ENCODE measurements around the gene PLA2G2A. TPM values are rescaled to one million over a fixed set of nuclear protein-coding genes. Genes with fewer than 3 reads are reported as not detected.
"Not testable (repeated sequence)": the region's sequence is repeated elsewhere in the genome, so short reads cannot be mapped to it uniquely, and the experiment has no call there.

The PLA2G2A gene
- total RNA-seq, 1 donor: not detected

GRCh38 chr1:19936061-19936750, 43.2 kb downstream of the PLA2G2A start:
- TF ChIP-seq CTCF (IDR thresholded peaks at IDR 0.05; ENCODE audit: insufficient read depth, low read depth, low read length): no peak
- DNase-seq (ENCODE audit: low read depth): no peak
- H3K4me3 ChIP-seq (ENCODE audit: low read depth, low read length): no peak overlapping the region

GRCh38 chr1:19934336-19934735, 45.1 kb downstream of the PLA2G2A start:
- TF ChIP-seq CTCF (IDR thresholded peaks at IDR 0.05; ENCODE audit: insufficient read depth, low read depth, low read length): no peak
- no peak overlapping the region for H3K4me3 ChIP-seq (ENCODE audit: low read depth, low read length)
- DNase-seq (ENCODE audit: low read depth): no peak

- no peak for TF ChIP-seq CTCF (IDR thresholded peaks at IDR 0.05; ENCODE audit: insufficient read depth, low read depth, low read length)
- no peak for DNase-seq (ENCODE audit: low read depth)
- no peak overlapping the region for H3K4me3 ChIP-seq (ENCODE audit: low read depth, low read length)
Measured at GRCh38 chr1:19932866-19933265, 46.6 kb downstream of the PLA2G2A start.

- DNase-seq (ENCODE audit: low read depth); H3K4me3 ChIP-seq (ENCODE audit: low read depth, low read length): not testable (repeated sequence)
Measured at GRCh38 chr1:19927130-19927421, 52.3 kb downstream of the PLA2G2A start.

GRCh38 chr1:19926296-19927129, 52.9 kb downstream of the PLA2G2A start:
- TF ChIP-seq CTCF (IDR thresholded peaks at IDR 0.05; ENCODE audit: insufficient read depth, low read depth, low read length): no peak
- H3K4me3 ChIP-seq (ENCODE audit: low read depth, low read length): no peak overlapping the region
- DNase-seq (ENCODE audit: low read depth): no peak

Other genes with a start within 250 kb of the PLA2G2A start
- 20.7 and 20.9 TPM in 2 replicates for gene TMCO4, start 179.7 kb downstream of the PLA2G2A start, total RNA-seq
- not detected in 2 replicates for gene RNF186, start 164.3 kb downstream of the PLA2G2A start, total RNA-seq
- 3.5 and 13.4 TPM in 2 replicates for gene OTUD3, start 97.2 kb downstream of the PLA2G2A start, total RNA-seq
- not detected in 2 replicates for gene PLA2G2E, start 56.0 kb downstream of the PLA2G2A start, total RNA-seq
- 0.32 TPM in 1 of 2 replicates, not detected in the other for gene PLA2G5, start 90.6 kb upstream of the PLA2G2A start, total RNA-seq
- gene PLA2G2D, start 139.9 kb upstream of the PLA2G2A start, total RNA-seq: not detected in 2 replicates
- not detected in 2 replicates for gene PLA2G2F, start 159.7 kb upstream of the PLA2G2A start, total RNA-seq
- gene UBXN10, start 206.5 kb upstream of the PLA2G2A start, total RNA-seq: not detected in 2 replicates
- gene PLA2G2C, start 206.9 kb upstream of the PLA2G2A start, total RNA-seq: not detected in 2 replicates

Measured in fibroblast of villous mesenchyme (primary cell).